DND-41 (cell line): ENCODE measurements around the gene BGN.

ENCODE experiments used
- ATAC-seq: fragments of 200-7000 bp; cut with Tn5 transposase; 3 replicates; pipeline ENCODE4 v1.9.1; 2021; ENCODE audit warnings: low read depth; ENCODE audit not compliant: insufficient read depth
- DNase-seq: peaks from one replicate; pipeline ENCODE4 v3.0.0-alpha.2; 2020
- H2AFZ ChIP-seq: 2 replicates; pipeline ENCODE4 v1.6.0; 2012; ENCODE audit warnings: low read depth, low read length
- H3K27ac ChIP-seq: 2 replicates; pipeline ENCODE4 v1.5.1; 2012; ENCODE audit warnings: low read length, inconsistent platforms
- H3K27me3 ChIP-seq: fragments of 200-600 bp; sonication (generic); 2 replicates; pipeline ENCODE4 v1.6.0; 2012; ENCODE audit warnings: low read length, mild to moderate bottlenecking, inconsistent platforms; ENCODE audit not compliant: insufficient read depth, poor library complexity
- H3K36me3 ChIP-seq: 2 replicates; pipeline ENCODE4 v1.5.1; 2012; ENCODE audit warnings: low read length, inconsistent platforms; ENCODE audit not compliant: insufficient read depth
- H3K4me1 ChIP-seq: 2 replicates; pipeline ENCODE4 v1.5.1; 2012; ENCODE audit warnings: mild to moderate bottlenecking, low read length; ENCODE audit not compliant: insufficient read depth
- H3K4me2 ChIP-seq: 2 replicates; pipeline ENCODE4 v1.6.0; 2012; ENCODE audit warnings: mild to moderate bottlenecking, moderate library complexity, low read length, inconsistent platforms; ENCODE audit not compliant: insufficient read depth
- H3K4me3 ChIP-seq, 2 experiments: fragments of 200-600 bp in 1 of 2; shearing (Covaris generic) in 1 of 2; 2 replicates each; pipeline ENCODE4 v1.5.1; 2012 to 2016; ENCODE audit warnings: inconsistent platforms in 2 of 2, low read length in 2 of 2, mild to moderate bottlenecking in 2 of 2, low read depth in 1 of 2, moderate library complexity in 1 of 2
- H3K79me2 ChIP-seq: 2 replicates; pipeline ENCODE4 v1.6.0; 2012; ENCODE audit warnings: low read length, inconsistent platforms; ENCODE audit not compliant: insufficient read depth
- H3K9ac ChIP-seq: 2 replicates; pipeline ENCODE4 v1.6.0; 2012; ENCODE audit warnings: low read depth, mild to moderate bottlenecking, inconsistent platforms, low read length, moderate library complexity
- H3K9me3 ChIP-seq: 2 replicates; pipeline ENCODE4 v1.5.1; 2012; ENCODE audit warnings: low read length, moderate library complexity, mild to moderate bottlenecking, inconsistent platforms; ENCODE audit not compliant: insufficient read depth, severe bottlenecking
- H4K20me1 ChIP-seq: 2 replicates; pipeline ENCODE4 v1.6.0; 2012; ENCODE audit warnings: low read length; ENCODE audit not compliant: insufficient read depth
- CTCF ChIP-seq: IDR thresholded peaks from 2 replicates; pipeline ENCODE4 v1.5.1; 2012; ENCODE audit warnings: borderline replicate concordance, low read length, moderate library complexity, mild to moderate bottlenecking; ENCODE audit not compliant: poor library complexity, severe bottlenecking; ENCODE audit errors: extremely low read depth
- EZH2 ChIP-seq: IDR thresholded peaks from 3 replicates; pipeline ENCODE4 v1.6.1; 2012; ENCODE audit warnings: borderline replicate concordance, low read depth, mild to moderate bottlenecking, moderate library complexity, low read length, inconsistent platforms; ENCODE audit not compliant: severe bottlenecking

BGN gene

DNA sequence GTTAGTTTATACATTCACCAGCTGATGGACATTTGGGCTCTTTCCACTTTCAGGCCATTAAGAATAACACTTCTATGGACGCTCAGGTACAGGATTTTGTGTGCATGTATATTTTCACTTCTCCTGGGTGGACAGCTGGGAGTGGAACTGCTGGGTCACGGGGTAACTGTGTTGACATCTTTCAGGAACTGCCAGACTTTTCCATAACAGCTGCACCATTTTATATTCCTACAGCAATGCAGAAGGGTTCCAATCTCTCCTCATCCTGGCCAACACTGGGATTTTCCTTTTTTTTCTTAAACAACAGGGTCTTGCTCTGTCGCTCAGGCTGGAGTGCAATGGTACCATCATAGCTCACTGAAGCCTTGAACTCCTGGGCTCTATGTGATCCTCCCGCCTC, 36.3 kb upstream of the BGN start:
- Histone ChIP-seq H3K9me3 (no peaks in the 10 kb centered on the region), H2AFZ (no peak overlapping the region), H3K36me3 (peaks cover 51% of the 10 kb centered on the region), H3K4me3 (no peak overlapping the region), H3K79me2 (no peaks in the 10 kb centered on the region), H3K4me2 (no peak overlapping the region), H3K27me3 (no peaks in the 10 kb centered on the region), H3K4me1 (no peaks in the 10 kb centered on the region), H3K27ac (no peak overlapping the region), H4K20me1 (peaks cover 7% of the 10 kb centered on the region; the same call in 1 of the 2 replicates), H3K9ac (no peak overlapping the region)
- no peak for ATAC-seq
- DNase-seq = no peak
- TF ChIP-seq CTCF (no peak), EZH2 (no peak)

GRCh38 chrX:153459986-153460385, 34.8 kb upstream of the BGN start:
- Histone ChIP-seq H3K4me2 (no peak overlapping the region), H3K27ac (no peak overlapping the region), H3K4me1 (no peaks in the 10 kb centered on the region), H3K79me2 (no peaks in the 10 kb centered on the region), H3K36me3 (peaks cover 60% of the 10 kb centered on the region), H4K20me1 (peaks cover 15% of the 10 kb centered on the region; the same call in 1 of the 2 replicates), H3K27me3 (no peaks in the 10 kb centered on the region), H2AFZ (no peak overlapping the region), H3K9ac (no peak overlapping the region), H3K9me3 (no peaks in the 10 kb centered on the region), H3K4me3 (no peak overlapping the region)
- ATAC-seq (no peak), DNase-seq (no peak)
- TF ChIP-seq CTCF (no peak), EZH2 (no peak)

DNA sequence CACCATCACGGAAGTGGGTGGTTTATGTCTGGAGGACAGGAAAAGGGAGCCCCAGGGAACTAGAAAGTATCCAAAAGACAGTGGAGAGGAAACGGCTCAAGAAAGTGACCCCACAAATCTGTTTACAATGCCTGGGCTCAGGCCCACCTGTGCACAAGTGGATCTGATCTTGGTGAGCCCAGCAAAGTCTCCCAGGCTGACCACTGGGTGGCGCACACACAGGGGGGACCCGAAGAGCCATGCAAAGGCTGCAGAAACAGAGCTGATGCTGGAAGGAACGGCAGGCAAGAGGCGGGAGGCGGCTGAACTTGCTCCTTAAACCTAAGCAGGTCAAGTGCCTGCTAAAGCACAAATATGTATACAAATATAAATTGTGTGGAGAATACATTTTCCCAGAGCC, 34.0 kb upstream of the BGN start:
- no peaks in the 10 kb centered on the region for H3K9me3 ChIP-seq
- peaks cover 55% of the 10 kb centered on the region for H3K36me3 ChIP-seq
- H3K4me1 ChIP-seq = no peaks in the 10 kb centered on the region
- no peak for TF ChIP-seq EZH2
- TF ChIP-seq CTCF = peak; percentile 59
- no peak overlapping the region for H3K4me3 ChIP-seq
- H4K20me1 ChIP-seq = peaks cover 18% of the 10 kb centered on the region; the same call in 1 of the 2 replicates
- H3K27me3 ChIP-seq = no peaks in the 10 kb centered on the region
- H3K9ac ChIP-seq = no peak overlapping the region
- ATAC-seq (peak; percentile 72), DNase-seq (peak; percentile 37)
- no peak overlapping the region for H2AFZ ChIP-seq
- H3K4me2 ChIP-seq = no peak overlapping the region
- H3K27ac ChIP-seq = no peak overlapping the region
- H3K79me2 ChIP-seq = peaks cover 1% of the 10 kb centered on the region; the same call in 1 of the 2 replicates

- no peak overlapping the region for H2AFZ ChIP-seq
- H3K79me2 ChIP-seq = peaks cover 3% of the 10 kb centered on the region; the same call in 1 of the 2 replicates
- no peak overlapping the region for H3K27ac ChIP-seq
- TF ChIP-seq EZH2 = no peak
- no peak for TF ChIP-seq CTCF
- DNase-seq (no peak), ATAC-seq (no peak)
- H3K36me3 ChIP-seq = peaks cover 47% of the 10 kb centered on the region
- no peak overlapping the region for H3K9ac ChIP-seq
- H3K27me3 ChIP-seq = no peaks in the 10 kb centered on the region
- H3K9me3 ChIP-seq = no peaks in the 10 kb centered on the region
- H3K4me2 ChIP-seq = no peak overlapping the region
- peaks cover 19% of the 10 kb centered on the region; the same call in 1 of the 2 replicates for H4K20me1 ChIP-seq
- H3K4me1 ChIP-seq = no peaks in the 10 kb centered on the region
- no peak overlapping the region for H3K4me3 ChIP-seq
Observed at GRCh38 chrX:153462291-153462690, 32.5 kb upstream of the BGN start.
